ENCODE measurements around the gene WDR82.

- no peak for TF ChIP-seq EZH2 (IDR thresholded peaks at IDR 0.05; ENCODE audit: borderline replicate concordance, low read length)
- TF ChIP-seq, protein P1, sequence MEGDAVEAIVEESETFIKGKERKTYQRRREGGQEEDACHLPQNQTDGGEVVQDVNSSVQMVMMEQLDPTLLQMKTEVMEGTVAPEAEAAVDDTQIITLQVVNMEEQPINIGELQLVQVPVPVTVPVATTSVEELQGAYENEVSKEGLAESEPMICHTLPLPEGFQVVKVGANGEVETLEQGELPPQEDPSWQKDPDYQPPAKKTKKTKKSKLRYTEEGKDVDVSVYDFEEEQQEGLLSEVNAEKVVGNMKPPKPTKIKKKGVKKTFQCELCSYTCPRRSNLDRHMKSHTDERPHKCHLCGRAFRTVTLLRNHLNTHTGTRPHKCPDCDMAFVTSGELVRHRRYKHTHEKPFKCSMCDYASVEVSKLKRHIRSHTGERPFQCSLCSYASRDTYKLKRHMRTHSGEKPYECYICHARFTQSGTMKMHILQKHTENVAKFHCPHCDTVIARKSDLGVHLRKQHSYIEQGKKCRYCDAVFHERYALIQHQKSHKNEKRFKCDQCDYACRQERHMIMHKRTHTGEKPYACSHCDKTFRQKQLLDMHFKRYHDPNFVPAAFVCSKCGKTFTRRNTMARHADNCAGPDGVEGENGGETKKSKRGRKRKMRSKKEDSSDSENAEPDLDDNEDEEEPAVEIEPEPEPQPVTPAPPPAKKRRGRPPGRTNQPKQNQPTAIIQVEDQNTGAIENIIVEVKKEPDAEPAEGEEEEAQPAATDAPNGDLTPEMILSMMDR (conservative IDR thresholded peaks at IDR 0.05 in 1 of 2, IDR thresholded peaks at IDR 0.05 in 1 of 2; ENCODE audit: extremely low read depth in 1 of 2, insufficient read depth in 1 of 2, low read depth in 1 of 2, low read length in 2 of 2): peak in 1 of 2 donors; percentile 15
These were observed 21.6 kb upstream of the WDR82 start for GRCh38 chr3:52299879-52300611.

Data from mammary epithelial cell (primary cell).